Jurkat, Clone E6-1 (cell line): Measurements from ENCODE around the gene KPNA3.
A peak's percentile ranks its signal among the peaks of the same experiment; 100 is the strongest.

Experiments
- DNase-seq: peaks from one replicate; pipeline ENCODE4 v3.0.0-alpha.2; 2011; ENCODE audit warnings: low read depth, low spot score
- H3K4me3 ChIP-seq: 2 replicates; pipeline ENCODE4 v1.5.1; 2011; ENCODE audit warnings: mild to moderate bottlenecking, low read length, control low read depth, moderate library complexity

The KPNA3 gene

GRCh38 chr13:49693191-49693733 is 99.2 kb downstream of the KPNA3 start:
- DNase-seq: no peak

GRCh38 chr13:49690995-49691784 is 101.3 kb downstream of the KPNA3 start, which contains the start of gene EBPL:
Gene EBPL (minus strand): TSS chr13:49691486. CDS start chr13:49691424, 62 bp downstream.
- peak; percentile 77 for DNase-seq
- H3K4me3 ChIP-seq: peak within 1 kb of the TSS; percentile 87

More at GRCh38 chr13:49693191-49693733, 99.2 kb downstream of the KPNA3 start:
- no peak overlapping the region for H3K4me3 ChIP-seq

GRCh38 chr13:49690133-49690994 is 102.1 kb downstream of the KPNA3 start:
- DNase-seq: no peak
- peak overlapping the region; percentile 87 for H3K4me3 ChIP-seq

GRCh38 chr13:49683489-49683888 is 109.0 kb downstream of the KPNA3 start:
- DNase-seq: no peak
- H3K4me3 ChIP-seq: no peak overlapping the region

GRCh38 chr13:49681842-49682435 is 110.5 kb downstream of the KPNA3 start:
- H3K4me3 ChIP-seq: no peak overlapping the region
- DNase-seq: no peak

GRCh38 chr13:49679246-49679645 is 113.2 kb downstream of the KPNA3 start:
- DNase-seq: peak; percentile 35
- H3K4me3 ChIP-seq: no peak overlapping the region

GRCh38 chr13:49678191-49678914 is 114.1 kb downstream of the KPNA3 start:
- H3K4me3 ChIP-seq: no peak overlapping the region
- no peak for DNase-seq

- H3K4me3 ChIP-seq: no peak overlapping the region
- no peak for DNase-seq
Observed at GRCh38 chr13:49676581-49677298, 115.7 kb downstream of the KPNA3 start.

GRCh38 chr13:49670828-49671227 is 121.7 kb downstream of the KPNA3 start:
- H3K4me3 ChIP-seq: no peak overlapping the region
- no peak for DNase-seq

GRCh38 chr13:49669735-49670309 is 122.7 kb downstream of the KPNA3 start:
- no peak for DNase-seq
- no peak overlapping the region for H3K4me3 ChIP-seq

- no peak for DNase-seq
- H3K4me3 ChIP-seq: no peak overlapping the region
Observed at GRCh38 chr13:49667773-49668172, 124.7 kb downstream of the KPNA3 start.

GRCh38 chr13:49664606-49665005 is 127.9 kb downstream of the KPNA3 start:
- DNase-seq: no peak
- no peak overlapping the region for H3K4me3 ChIP-seq

GRCh38 chr13:49657241-49657641 is 135.2 kb downstream of the KPNA3 start:
- no peak overlapping the region for H3K4me3 ChIP-seq
- DNase-seq: no peak

GRCh38 chr13:49655906-49656305 is 136.6 kb downstream of the KPNA3 start:
- no peak for DNase-seq
- H3K4me3 ChIP-seq: no peak overlapping the region

GRCh38 chr13:49654011-49654410 is 138.5 kb downstream of the KPNA3 start:
- DNase-seq: no peak

GRCh38 chr13:49653478-49653877 is 139.0 kb downstream of the KPNA3 start:
- no peak for DNase-seq
- H3K4me3 ChIP-seq: no peak overlapping the region

More at GRCh38 chr13:49654011-49654410, 138.5 kb downstream of the KPNA3 start:
- no peak overlapping the region for H3K4me3 ChIP-seq

- no peak overlapping the region for H3K4me3 ChIP-seq
- DNase-seq: peak; percentile 8
Observed at GRCh38 chr13:49652355-49653305, 139.9 kb downstream of the KPNA3 start.
